GM18505 (cell line): ENCODE measurements around the gene MPG.
A peak's percentile ranks its signal among the peaks of the same experiment; 100 is the strongest.

Source experiments
- ATAC-seq: cut with Tn5 transposase; IDR thresholded peaks from one replicate; pipeline ENCODE4 v1.9.1; 2021; ENCODE audit not compliant: unreplicated experiment
- POLR2A ChIP-seq: IDR thresholded peaks from 4 replicates; pipeline ENCODE4 v1.6.1; 2011; ENCODE audit warnings: borderline replicate concordance; ENCODE audit not compliant: insufficient read depth, insufficient read length; ENCODE audit errors: extremely low read depth

Gene MPG

GRCh38 chr16:75580-76501, 2.2 kb upstream of the MPG start:
- ATAC-seq, result no peak

GRCh38 chr16:76535-77272, 1.3 kb upstream of the MPG start:
- ATAC-seq, result no peak
- no peak for TF ChIP-seq POLR2A

More at GRCh38 chr16:75580-76501, 2.2 kb upstream of the MPG start:
- TF ChIP-seq POLR2A, result peak; percentile 9

GRCh38 chr16:77273-77806, 685 bp upstream of the MPG start:
- ATAC-seq, result peak; percentile 23
- TF ChIP-seq POLR2A, result no peak

- TF ChIP-seq POLR2A, result no peak
- peak; percentile 10 for ATAC-seq
Observed at GRCh38 chr16:78444-79150, 572 bp downstream of the MPG start.

GRCh38 chr16:79151-80054, 1.4 kb downstream of the MPG start:
- ATAC-seq, result no peak
- no peak for TF ChIP-seq POLR2A

GRCh38 chr16:83060-83603, 5.1 kb downstream of the MPG start:
- no peak for ATAC-seq
- TF ChIP-seq POLR2A, result no peak

GRCh38 chr16:83781-84615, 6.0 kb downstream of the MPG start:
- no peak for TF ChIP-seq POLR2A

GRCh38 chr16:84718-85406, 6.8 kb downstream of the MPG start:
- ATAC-seq, result peak; percentile 65
- TF ChIP-seq POLR2A, result no peak

More at GRCh38 chr16:83781-84615, 6.0 kb downstream of the MPG start:
- no peak for ATAC-seq

- no peak for TF ChIP-seq POLR2A
- no peak for ATAC-seq
Observed at GRCh38 chr16:85407-85782, 7.4 kb downstream of the MPG start.

GRCh38 chr16:85865-86264, 7.8 kb downstream of the MPG start:
- no peak for ATAC-seq
- no peak for TF ChIP-seq POLR2A
